Colonic mucosa (tissue), 4 donors: ENCODE data around the gene SNX18. TPM values are rescaled to one million over a fixed set of nuclear protein-coding genes. Genes with fewer than 3 reads are reported as not detected.

Experiments
- DNase-seq: peaks from one replicate; pipeline ENCODE4 v3.0.0-alpha.2; 2020
- H3K27ac ChIP-seq: fragments of 200-600 bp; one replicate; pipeline ENCODE4 v1.8.0; 2021
- H3K27me3 ChIP-seq: fragments of 200-600 bp; one replicate; pipeline ENCODE4 v1.8.0; 2021
- H3K36me3 ChIP-seq: fragments of 200-600 bp; one replicate; pipeline ENCODE4 v1.8.0; 2021
- H3K4me1 ChIP-seq: fragments of 200-600 bp; one replicate; pipeline ENCODE4 v1.8.0; 2021; ENCODE audit warnings: mild to moderate bottlenecking
- H3K4me3 ChIP-seq: fragments of 200-600 bp; one replicate; pipeline ENCODE4 v1.8.0; 2021
- H3K9ac ChIP-seq, 2 donors: one replicate each; pipeline ENCODE4 v1.7.0; 2013; ENCODE audit warnings: control low read depth in 2 of 2, low read depth in 2 of 2, low read length in 2 of 2
- H3K9me3 ChIP-seq: fragments of 200-600 bp; one replicate; pipeline ENCODE4 v1.8.0; 2021
- CTCF ChIP-seq: fragments of 200-600 bp; IDR thresholded peaks from one replicate; pipeline ENCODE4 v1.8.0; 2022; ENCODE audit warnings: antibody characterized with exemption, mild to moderate bottlenecking
- intact Hi-C: fragments of 100-400 bp; cut with DNase I; formaldehyde crosslinking; loops from one replicate; pipeline ENCODE4 v1.14.1; 2022
- total RNA-seq, 2 donors: library from RNA; stranded (reverse); fragmentation: NEBNext Ultra II Directional in 1 of 2; extraction: Animal tissue kit (Norgen Biotek cat#: 25700) in 1 of 2; gene quantifications; one replicate each; pipeline ENCODE4 v1.2.1, GENCODE V29; 2021
- donor health status: healthy.
- donor health status: DM: no; HTN: no; CAD: no.
- donor health status: DM: no; HTN: no; CAD: no.

SNX18 gene
- total RNA-seq, 2 donors from 2014 or later: 13.4 to 14.4 TPM

- Histone ChIP-seq H3K4me3 (no peak overlapping the region), H3K36me3 (no peaks in the 10 kb centered on the region), H3K4me1 (no peaks in the 10 kb centered on the region), H3K9me3 (no peaks in the 10 kb centered on the region), H3K9ac (no peak overlapping the region), H3K27ac (no peak overlapping the region), H3K27me3 (no peaks in the 10 kb centered on the region)
- no peak for DNase-seq
- no peak for TF ChIP-seq CTCF
- intact Hi-C loops: no loop called here
These were observed 62.2 kb downstream of the SNX18 start for GRCh38 chr5:54579591-54580295.

- Histone ChIP-seq H3K4me3 (no peak overlapping the region), H3K27me3 (no peaks in the 10 kb centered on the region), H3K27ac (no peak overlapping the region), H3K4me1 (no peaks in the 10 kb centered on the region), H3K9me3 (no peaks in the 10 kb centered on the region), H3K36me3 (no peaks in the 10 kb centered on the region), H3K9ac (no peak overlapping the region)
- DNase-seq: no peak
- TF ChIP-seq CTCF: no peak
- intact Hi-C loops: no loop called here
These were observed 63.6 kb downstream of the SNX18 start for GRCh38 chr5:54580997-54581811.

- H3K27ac ChIP-seq: no peak overlapping the region
- H3K9ac ChIP-seq: no peak overlapping the region
- H3K27me3 ChIP-seq: no peaks in the 10 kb centered on the region
- no peak for DNase-seq
- intact Hi-C loops: no loop called here
- H3K4me1 ChIP-seq: no peaks in the 10 kb centered on the region
- H3K4me3 ChIP-seq: no peak overlapping the region
- no peaks in the 10 kb centered on the region for H3K36me3 ChIP-seq
- TF ChIP-seq CTCF: no peak
- H3K9me3 ChIP-seq: no peaks in the 10 kb centered on the region
These were observed 64.4 kb downstream of the SNX18 start for GRCh38 chr5:54581831-54582548.

- Histone ChIP-seq H3K27ac (no peak overlapping the region), H3K4me3 (no peak overlapping the region), H3K9ac (no peak overlapping the region), H3K36me3 (no peaks in the 10 kb centered on the region), H3K9me3 (no peaks in the 10 kb centered on the region), H3K27me3 (no peaks in the 10 kb centered on the region), H3K4me1 (no peaks in the 10 kb centered on the region)
- intact Hi-C loops: no loop called here
- no peak for DNase-seq
- TF ChIP-seq CTCF: no peak
These were observed 68.8 kb downstream of the SNX18 start for GRCh38 chr5:54586336-54586735.

- Histone ChIP-seq H3K9me3 (no peaks in the 10 kb centered on the region), H3K36me3 (no peaks in the 10 kb centered on the region), H3K4me1 (no peaks in the 10 kb centered on the region), H3K27me3 (no peaks in the 10 kb centered on the region), H3K27ac (no peak overlapping the region), H3K9ac (no peak overlapping the region), H3K4me3 (no peak overlapping the region)
- TF ChIP-seq CTCF: no peak
- no peak for DNase-seq
- intact Hi-C loops: no loop called here
These were observed 72.2 kb downstream of the SNX18 start for GRCh38 chr5:54589786-54590185.
